Glutamatergic neuron (in vitro differentiated cells): ENCODE measurements around the gene CACNA1C. TPM values are rescaled to one million over a fixed set of nuclear protein-coding genes. Genes with fewer than 3 reads are reported as not detected.

Experiments used
- DNase-seq: peaks from one replicate; pipeline ENCODE4 v3.0.0; 2022
- H3K27ac Mint-ChIP-seq: one replicate; pipeline ENCODE4 v1.8.0; 2020; ENCODE audit warnings: mild to moderate bottlenecking, mixed read lengths, inconsistent platforms; ENCODE audit not compliant: unreplicated experiment
- H3K27me3 Mint-ChIP-seq: one replicate; pipeline ENCODE4 v1.8.0; 2020; ENCODE audit warnings: mild to moderate bottlenecking, moderate library complexity, mixed read lengths, inconsistent platforms; ENCODE audit not compliant: unreplicated experiment
- H3K36me3 Mint-ChIP-seq: one replicate; pipeline ENCODE4 v1.8.0; 2020; ENCODE audit warnings: mild to moderate bottlenecking, mixed read lengths, inconsistent platforms; ENCODE audit not compliant: unreplicated experiment
- H3K4me1 Mint-ChIP-seq: one replicate; pipeline ENCODE4 v1.8.0; 2020; ENCODE audit warnings: mild to moderate bottlenecking, low read depth, mixed read lengths, inconsistent platforms; ENCODE audit not compliant: unreplicated experiment
- H3K4me3 Mint-ChIP-seq: one replicate; pipeline ENCODE4 v1.8.0; 2020; ENCODE audit warnings: mild to moderate bottlenecking, mixed read lengths, inconsistent platforms; ENCODE audit not compliant: unreplicated experiment
- H3K9me3 Mint-ChIP-seq: one replicate; pipeline ENCODE4 v1.8.0; 2020; ENCODE audit warnings: mild to moderate bottlenecking, moderate library complexity, mixed read lengths, inconsistent platforms; ENCODE audit not compliant: unreplicated experiment
- total RNA-seq: library from RNA; stranded (reverse); fragmentation: NEBNext Ultra II Directional; extraction: Animal tissue kit (Norgen Biotek cat#: 25700); gene quantifications from one replicate; pipeline ENCODE4 v1.2.1, GENCODE V29; 2021; ENCODE audit not compliant: unreplicated experiment
- TF ChIP-seq, protein P1 (sequence below): fragments of 200-600 bp; sonication (generic); IDR thresholded peaks from one replicate; pipeline ENCODE4 v1.5.0; 2021; ENCODE audit not compliant: partially characterized antibody, unreplicated experiment

CACNA1C gene
- total RNA-seq, 1 donor from 2014 or later = 11.0 TPM

DNA sequence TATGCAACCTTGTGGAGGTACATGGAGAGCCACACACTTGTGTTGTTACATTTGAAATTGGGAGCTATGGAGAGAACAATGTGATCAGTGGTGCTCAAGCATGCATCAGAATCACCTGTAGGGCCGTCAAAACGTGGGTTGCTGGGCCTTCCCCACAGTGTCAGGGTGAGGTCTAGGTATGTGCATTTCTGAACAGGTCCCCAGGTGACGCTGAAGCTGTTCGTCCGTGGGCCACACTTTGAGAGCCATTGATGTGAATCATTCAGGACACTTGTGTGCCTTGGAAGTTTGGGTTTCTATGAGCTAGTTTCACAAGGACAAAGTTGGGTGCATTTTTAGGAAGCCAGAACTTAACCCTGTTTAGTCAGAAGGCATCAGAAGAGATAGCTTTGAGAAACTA lies 450.2 kb downstream of the CACNA1C start:
- peaks cover 12% of the 10 kb centered on the region for H3K36me3 Mint-ChIP-seq
- peaks cover 16% of the 10 kb centered on the region for H3K4me1 Mint-ChIP-seq
- no peak overlapping the region for H3K4me3 Mint-ChIP-seq
- H3K9me3 Mint-ChIP-seq = peaks cover 2% of the 10 kb centered on the region
- peaks cover 7% of the 10 kb centered on the region for H3K27me3 Mint-ChIP-seq
- TF ChIP-seq, protein P1, sequence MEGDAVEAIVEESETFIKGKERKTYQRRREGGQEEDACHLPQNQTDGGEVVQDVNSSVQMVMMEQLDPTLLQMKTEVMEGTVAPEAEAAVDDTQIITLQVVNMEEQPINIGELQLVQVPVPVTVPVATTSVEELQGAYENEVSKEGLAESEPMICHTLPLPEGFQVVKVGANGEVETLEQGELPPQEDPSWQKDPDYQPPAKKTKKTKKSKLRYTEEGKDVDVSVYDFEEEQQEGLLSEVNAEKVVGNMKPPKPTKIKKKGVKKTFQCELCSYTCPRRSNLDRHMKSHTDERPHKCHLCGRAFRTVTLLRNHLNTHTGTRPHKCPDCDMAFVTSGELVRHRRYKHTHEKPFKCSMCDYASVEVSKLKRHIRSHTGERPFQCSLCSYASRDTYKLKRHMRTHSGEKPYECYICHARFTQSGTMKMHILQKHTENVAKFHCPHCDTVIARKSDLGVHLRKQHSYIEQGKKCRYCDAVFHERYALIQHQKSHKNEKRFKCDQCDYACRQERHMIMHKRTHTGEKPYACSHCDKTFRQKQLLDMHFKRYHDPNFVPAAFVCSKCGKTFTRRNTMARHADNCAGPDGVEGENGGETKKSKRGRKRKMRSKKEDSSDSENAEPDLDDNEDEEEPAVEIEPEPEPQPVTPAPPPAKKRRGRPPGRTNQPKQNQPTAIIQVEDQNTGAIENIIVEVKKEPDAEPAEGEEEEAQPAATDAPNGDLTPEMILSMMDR = no peak
- no peak for DNase-seq
- H3K27ac Mint-ChIP-seq = no peak overlapping the region

DNA sequence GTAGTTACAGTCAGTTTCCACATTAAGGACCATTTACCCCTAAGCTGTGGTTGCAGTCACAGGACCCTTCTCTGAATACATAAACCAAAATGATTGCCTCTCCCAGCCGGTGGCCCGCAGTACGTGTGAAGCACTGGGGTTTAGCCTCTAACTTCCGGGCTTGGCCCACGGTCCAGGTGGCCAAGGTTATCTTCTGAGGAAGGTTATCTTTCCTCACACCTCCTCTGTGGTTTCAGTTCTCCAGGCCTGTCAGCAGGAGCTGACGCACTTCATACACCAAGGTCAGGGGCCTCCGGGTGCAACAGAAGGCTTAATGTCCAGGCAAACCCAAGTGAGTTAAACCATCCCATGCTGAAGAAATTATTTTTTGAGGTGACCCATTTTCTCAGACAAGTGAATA lies 451.0 kb downstream of the CACNA1C start:
- no peak overlapping the region for H3K4me3 Mint-ChIP-seq
- H3K9me3 Mint-ChIP-seq = peaks cover 2% of the 10 kb centered on the region
- no peak for DNase-seq
- peaks cover 17% of the 10 kb centered on the region for H3K4me1 Mint-ChIP-seq
- H3K27ac Mint-ChIP-seq = no peak overlapping the region
- H3K36me3 Mint-ChIP-seq = peaks cover 12% of the 10 kb centered on the region
- TF ChIP-seq, protein P1 = no peak
- peaks cover 7% of the 10 kb centered on the region for H3K27me3 Mint-ChIP-seq

DNA sequence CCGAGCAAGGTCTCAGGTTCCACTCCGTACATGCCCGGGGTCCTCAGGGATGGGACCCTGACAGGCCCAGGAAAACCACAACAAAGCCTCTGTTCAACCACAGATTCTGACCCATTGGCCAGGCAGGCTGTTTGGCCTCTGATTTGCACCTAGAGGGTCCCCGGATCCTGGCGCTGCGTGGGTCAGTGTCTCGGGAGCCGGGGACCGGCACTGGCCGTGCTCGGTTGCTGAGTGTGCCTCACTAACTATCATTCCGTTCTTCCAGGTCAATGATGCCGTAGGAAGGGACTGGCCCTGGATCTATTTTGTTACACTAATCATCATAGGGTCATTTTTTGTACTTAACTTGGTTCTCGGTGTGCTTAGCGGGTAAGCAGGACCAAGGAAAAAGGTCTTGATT lies 451.8 kb downstream of the CACNA1C start:
- Mint-ChIP-seq H3K4me1 (peaks cover 17% of the 10 kb centered on the region), H3K27ac (no peak overlapping the region), H3K4me3 (no peak overlapping the region), H3K27me3 (peaks cover 7% of the 10 kb centered on the region), H3K9me3 (peaks cover 2% of the 10 kb centered on the region), H3K36me3 (peaks cover 12% of the 10 kb centered on the region)
- TF ChIP-seq, protein P1 = no peak
- DNase-seq = no peak

DNA sequence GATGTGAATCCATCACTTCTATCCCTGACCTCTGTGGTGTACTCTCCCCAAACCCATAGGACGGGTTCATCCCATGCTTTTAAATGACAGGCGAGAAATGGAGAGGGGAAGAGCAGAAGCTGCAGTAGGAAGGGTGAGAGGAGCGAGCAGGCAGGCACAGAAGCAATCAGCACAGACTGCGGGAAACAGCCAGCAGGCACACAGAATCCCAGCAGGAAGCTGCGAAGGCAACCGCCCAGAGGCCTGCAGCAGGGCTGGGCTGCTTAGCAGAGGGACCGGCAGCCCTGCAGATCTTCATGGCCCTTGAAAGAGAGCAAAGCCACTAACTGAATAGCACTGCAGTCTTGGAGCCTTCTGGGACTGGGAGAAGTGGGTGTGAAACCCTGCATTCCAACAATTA lies 455.0 kb downstream of the CACNA1C start:
- Mint-ChIP-seq H3K27ac (no peak overlapping the region), H3K9me3 (peaks cover 2% of the 10 kb centered on the region), H3K4me1 (peaks cover 12% of the 10 kb centered on the region), H3K4me3 (no peak overlapping the region), H3K36me3 (peaks cover 12% of the 10 kb centered on the region), H3K27me3 (peaks cover 6% of the 10 kb centered on the region)
- DNase-seq = no peak
- TF ChIP-seq, protein P1 = no peak

DNA sequence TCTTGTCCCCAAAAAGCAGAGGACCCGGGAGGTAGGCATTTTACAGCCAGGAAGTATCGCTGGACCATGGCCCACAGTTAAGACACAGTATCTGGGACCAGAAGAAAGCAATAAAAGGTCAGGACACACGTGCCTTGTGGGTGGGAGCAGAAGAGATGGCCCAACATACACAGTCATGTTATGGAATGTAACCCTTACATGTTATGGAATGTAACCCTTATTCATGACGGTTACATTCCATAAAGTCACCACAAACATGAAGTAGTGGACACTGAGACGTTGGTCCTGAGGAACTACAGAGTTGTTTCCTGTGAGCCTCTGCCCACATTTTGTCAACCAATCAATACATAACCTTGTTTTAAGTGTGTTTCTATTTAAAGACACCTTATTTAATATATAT lies 456.4 kb downstream of the CACNA1C start:
- no peak overlapping the region for H3K4me3 Mint-ChIP-seq
- DNase-seq = no peak
- TF ChIP-seq, protein P1 = no peak
- H3K36me3 Mint-ChIP-seq = peaks cover 3% of the 10 kb centered on the region
- peaks cover 12% of the 10 kb centered on the region for H3K4me1 Mint-ChIP-seq
- peaks cover 2% of the 10 kb centered on the region for H3K9me3 Mint-ChIP-seq
- no peak overlapping the region for H3K27ac Mint-ChIP-seq
- H3K27me3 Mint-ChIP-seq = peaks cover 2% of the 10 kb centered on the region
